B cell (primary cell): ENCODE results near the gene CFAP251. TPM values are rescaled to one million over a fixed set of nuclear protein-coding genes. Genes with fewer than 3 reads are reported as not detected.
A peak's percentile ranks its signal among the peaks of the same experiment; 100 is the strongest.
"Not testable (repeated sequence)": the region's sequence is repeated elsewhere in the genome, so short reads cannot be mapped to it uniquely, and the experiment has no call there.

ENCODE experiments used
- ATAC-seq: fragments of 200-7000 bp; cut with Tn5 transposase; one replicate; pipeline ENCODE4 v1.10.0; 2021; ENCODE audit warnings: low read depth, mild to moderate bottlenecking, moderate number of reproducible peaks, moderate library complexity
- CTCF ChIA-PET: fragments of 350-600 bp; sonication (Branson Sonifier 250); formaldehyde crosslinking; loops from one replicate; lab custom pipeline; 2021; ENCODE audit warnings: antibody characterized with exemption, inconsistent platforms; lab: Charles Lee
- POLR2A ChIA-PET: fragments of 350-600 bp; sonication (Branson Sonifier 250); formaldehyde crosslinking; loops from one replicate; lab custom pipeline; 2021; ENCODE audit warnings: antibody characterized with exemption; lab: Charles Lee
- DNase-seq: peaks from one replicate; pipeline ENCODE4 v3.0.0; 2013
- H2AFZ ChIP-seq: 2 replicates; pipeline ENCODE4 v1.6.1; 2012; ENCODE audit warnings: mild to moderate bottlenecking, low read depth, low read length; ENCODE audit not compliant: insufficient read depth, poor library complexity, severe bottlenecking
- H3K27ac ChIP-seq, 2 donors: 1 replicate in 1 of 2; 2 replicates in 1 of 2; pipeline ENCODE4 v1.5.1; 2012 to 2013; ENCODE audit warnings: low read length in 2 of 2, mild to moderate bottlenecking in 2 of 2, moderate library complexity in 1 of 2
- H3K27me3 ChIP-seq, 4 experiments: fragments of 200-600 bp in 1 of 4; sonication (generic) in 1 of 4; replicated peaks in 1 of 4; 1 replicate in 2 of 4; 2 replicates in 2 of 4; pipeline versions ENCODE4 v1.6.1 to v1.7.0; 2013 to 2016; ENCODE audit warnings: low read length in 3 of 4, mild to moderate bottlenecking in 2 of 4, mixed read lengths in 1 of 4, moderate library complexity in 1 of 4; ENCODE audit not compliant: insufficient read depth in 4 of 4, control insufficient read depth in 3 of 4; ENCODE audit errors: control extremely low read depth in 1 of 4
- H3K36me3 ChIP-seq, 2 experiments: replicated peaks in 1 of 2; 1 replicate in 1 of 2; 2 replicates in 1 of 2; pipeline versions ENCODE4 v1.6.1 to v1.7.1; 2013; ENCODE audit warnings: low read length in 1 of 2; ENCODE audit not compliant: insufficient read depth in 2 of 2, control insufficient read depth in 1 of 2; ENCODE audit errors: control extremely low read depth in 1 of 2, extremely low read depth in 1 of 2
- H3K4me1 ChIP-seq, 2 donors: fragments of 200-600 bp in 1 of 2; sonication (generic) in 1 of 2; 1 replicate in 1 of 2; 2 replicates in 1 of 2; pipeline versions ENCODE4 v1.5.1 to v1.6.1; 2013 to 2017; ENCODE audit warnings: low read length in 2 of 2; ENCODE audit not compliant: control insufficient read depth in 2 of 2, insufficient read depth in 2 of 2
- H3K4me2 ChIP-seq: replicated peaks from 2 replicates; pipeline ENCODE3; 2012; ENCODE audit warnings: mild to moderate bottlenecking, low read depth, low read length; ENCODE audit not compliant: poor library complexity, severe bottlenecking
- H3K4me3 ChIP-seq, 5 experiments: fragments of 200-600 bp in 1 of 5; sonication (generic) in 1 of 5; 1 replicate in 3 of 5; 2 replicates in 2 of 5; pipeline versions ENCODE4 v1.5.1 to v1.7.0; 2011 to 2016; ENCODE audit warnings: low read length in 4 of 5, mild to moderate bottlenecking in 4 of 5, low read depth in 2 of 5, control low read depth in 1 of 5, moderate library complexity in 1 of 5; ENCODE audit not compliant: insufficient read depth in 1 of 5; ENCODE audit errors: control extremely low read depth in 1 of 5, extremely low read depth in 1 of 5
- H3K79me2 ChIP-seq: fragments of 200-600 bp; sonication (generic); one replicate; pipeline ENCODE4 v1.6.0; 2016; ENCODE audit warnings: low read length; ENCODE audit not compliant: control insufficient read depth, insufficient read depth
- H3K9ac ChIP-seq: fragments of 200-600 bp; sonication (generic); 2 replicates; pipeline ENCODE4 v1.6.1; 2017; ENCODE audit warnings: mild to moderate bottlenecking, low read length, moderate library complexity
- H3K9me3 ChIP-seq, 3 donors: one replicate each; pipeline versions ENCODE4 v1.6.1 to v1.7.1; 2013; ENCODE audit warnings: low read length in 2 of 3; ENCODE audit not compliant: control insufficient read depth in 2 of 3, insufficient read depth in 1 of 3; ENCODE audit errors: control extremely low read depth in 1 of 3
- H4K20me1 ChIP-seq: 2 replicates; pipeline ENCODE4 v1.6.0; 2012; ENCODE audit warnings: mild to moderate bottlenecking, low read length; ENCODE audit not compliant: insufficient read depth, control insufficient read depth, poor library complexity, severe bottlenecking
- H3K27ac Mint-ChIP-seq: one replicate; pipeline ENCODE4 v1.8.0; 2021; ENCODE audit warnings: mixed read lengths
- H3K27me3 Mint-ChIP-seq: one replicate; pipeline ENCODE4 v1.8.0; 2021; ENCODE audit warnings: mixed read lengths
- H3K4me1 Mint-ChIP-seq: one replicate; pipeline ENCODE4 v1.8.0; 2021; ENCODE audit warnings: mixed read lengths
- H3K4me3 Mint-ChIP-seq: one replicate; pipeline ENCODE4 v1.8.0; 2021; ENCODE audit warnings: mixed read lengths
- H3K9me3 Mint-ChIP-seq: one replicate; pipeline ENCODE4 v1.8.0; 2022; ENCODE audit warnings: mixed read lengths; ENCODE audit not compliant: insufficient read depth
- EZH2 ChIP-seq: IDR thresholded peaks from 2 replicates; pipeline ENCODE4 v1.6.1; 2012; ENCODE audit warnings: borderline replicate concordance, low read depth, mild to moderate bottlenecking, moderate library complexity, low read length; ENCODE audit not compliant: insufficient read depth, poor library complexity, severe bottlenecking
- WGBS: methylation state at CpG from one replicate; pipeline ENCODE4 v1.1.5; 2013; ENCODE audit warnings: missing lambda C conversion rate; ENCODE audit not compliant: insufficient coverage; 5-methylcytosine and 5-hydroxymethylcytosine counted together
- intact Hi-C: fragments of 100-400 bp; cut with micrococcal nuclease; formaldehyde crosslinking; loops from one replicate; pipeline ENCODE4 v1.10.0; 2022
- polyA plus RNA-seq: library from polyadenylated mRNA; depleted of rRNA; stranded (reverse); fragments of >200 nt; gene quantifications from 2 replicates; pipeline ENCODE4 v1.2.3, GENCODE V29; 2012
- total RNA-seq, 2 donors: library from RNA; stranded (reverse); fragments of 120-200 nt in 1 of 2; gene quantifications; 1 replicate in 1 of 2; 2 replicates in 1 of 2; pipeline versions ENCODE4 v1.2.3 to v1.2.4, GENCODE V29; 2013 to 2022
- TF ChIP-seq, protein P1 (sequence below): fragments of 200-600 bp; IDR thresholded peaks from one replicate; pipeline ENCODE4 v1.8.0; 2022; ENCODE audit warnings: antibody characterized with exemption, mild to moderate bottlenecking

The CFAP251 gene
- total and polyA plus RNA-seq, 2 donors (not counting 1 experiment from before 2014, with no cell fraction given), result 0.22 to 1.6 TPM

DNA sequence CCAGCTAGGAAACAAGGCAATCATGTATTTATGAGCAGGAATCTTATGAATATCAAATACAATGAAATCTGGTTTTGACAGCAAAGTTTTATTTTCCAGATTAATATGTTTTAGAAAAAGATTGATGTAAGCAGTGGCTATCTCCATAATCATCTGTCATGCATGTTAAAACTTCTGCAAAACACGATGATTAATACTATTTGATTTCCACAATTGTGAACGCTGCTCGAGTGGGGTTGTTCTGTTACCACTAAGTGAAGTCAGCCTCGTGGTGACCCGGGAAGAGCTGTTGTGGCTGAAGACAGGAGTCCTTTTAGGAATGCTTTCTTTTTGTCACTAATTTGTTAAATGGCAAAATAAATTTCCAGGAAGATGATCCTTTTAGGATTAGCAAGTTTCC, 9.4 kb downstream of the CFAP251 start:
- DNase-seq, result no peak
- Histone ChIP-seq H4K20me1 (no peaks in the 10 kb centered on the region), H3K27me3 (no peaks in the 10 kb centered on the region), H3K79me2 (no peaks in the 10 kb centered on the region), H2AFZ (no peak overlapping the region), H3K27ac (no peak overlapping the region), H3K4me2 (peak overlapping the region; percentile 45), H3K36me3 (no peaks in the 10 kb centered on the region), H3K4me1 (peaks cover 28 to 33% of the 10 kb centered on the region in 2 donors), H3K4me3 (peak overlapping the region in 1 of 5 experiments; percentile 1), H3K9ac (no peak overlapping the region), H3K9me3 (no peaks in the 10 kb centered on the region)
- peak overlapping the region; percentile 78 for H3K27ac Mint-ChIP-seq
- intact Hi-C loops, result no loop called here
- POLR2A ChIA-PET, result no interaction called here
- no peak for ATAC-seq
- H3K27me3 Mint-ChIP-seq, result no peaks in the 10 kb centered on the region
- H3K4me3 Mint-ChIP-seq, result peak overlapping the region; percentile 57
- no peaks in the 10 kb centered on the region for H3K9me3 Mint-ChIP-seq
- WGBS, result no CpG with 5 or more reads among the region's 5 CpGs
- TF ChIP-seq EZH2, result no peak
- TF ChIP-seq, protein P1, sequence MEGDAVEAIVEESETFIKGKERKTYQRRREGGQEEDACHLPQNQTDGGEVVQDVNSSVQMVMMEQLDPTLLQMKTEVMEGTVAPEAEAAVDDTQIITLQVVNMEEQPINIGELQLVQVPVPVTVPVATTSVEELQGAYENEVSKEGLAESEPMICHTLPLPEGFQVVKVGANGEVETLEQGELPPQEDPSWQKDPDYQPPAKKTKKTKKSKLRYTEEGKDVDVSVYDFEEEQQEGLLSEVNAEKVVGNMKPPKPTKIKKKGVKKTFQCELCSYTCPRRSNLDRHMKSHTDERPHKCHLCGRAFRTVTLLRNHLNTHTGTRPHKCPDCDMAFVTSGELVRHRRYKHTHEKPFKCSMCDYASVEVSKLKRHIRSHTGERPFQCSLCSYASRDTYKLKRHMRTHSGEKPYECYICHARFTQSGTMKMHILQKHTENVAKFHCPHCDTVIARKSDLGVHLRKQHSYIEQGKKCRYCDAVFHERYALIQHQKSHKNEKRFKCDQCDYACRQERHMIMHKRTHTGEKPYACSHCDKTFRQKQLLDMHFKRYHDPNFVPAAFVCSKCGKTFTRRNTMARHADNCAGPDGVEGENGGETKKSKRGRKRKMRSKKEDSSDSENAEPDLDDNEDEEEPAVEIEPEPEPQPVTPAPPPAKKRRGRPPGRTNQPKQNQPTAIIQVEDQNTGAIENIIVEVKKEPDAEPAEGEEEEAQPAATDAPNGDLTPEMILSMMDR, result no peak
- CTCF ChIA-PET, result interaction anchor here (1.1 kb wide), 1 partner anchor 52 kb away, joined by 4 read pairs; no protein-coding TSS in a partner anchor
- H3K4me1 Mint-ChIP-seq, result peaks cover 36% of the 10 kb centered on the region

DNA sequence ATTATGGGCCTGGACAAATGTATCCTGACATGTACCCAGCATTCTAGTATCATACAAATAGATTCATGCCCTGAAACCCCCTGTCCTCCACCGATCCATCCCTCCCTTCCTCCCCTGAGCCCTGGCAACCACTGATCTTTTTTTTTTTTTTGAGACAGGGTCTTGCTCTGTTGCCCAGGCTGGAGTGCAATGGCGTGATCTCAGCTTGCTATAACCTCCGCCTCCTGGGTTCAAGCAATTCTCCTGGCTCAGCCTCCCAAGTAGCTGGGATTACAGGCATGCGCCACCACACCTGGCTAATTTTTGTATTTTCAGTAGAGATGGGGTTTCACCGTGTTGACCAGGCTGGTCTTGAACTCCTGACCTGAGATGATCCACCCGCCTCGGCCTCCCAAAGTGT, 11.2 kb downstream of the CFAP251 start:
- H3K27ac Mint-ChIP-seq, ATAC-seq, H3K27me3 ChIP-seq, H3K4me3 Mint-ChIP-seq, H4K20me1 ChIP-seq, intact Hi-C loops, H3K79me2 ChIP-seq, H3K27me3 Mint-ChIP-seq, H3K36me3 ChIP-seq, H2AFZ ChIP-seq, DNase-seq, H3K4me2 ChIP-seq, H3K9me3 ChIP-seq, H3K27ac ChIP-seq, H3K9ac ChIP-seq, H3K9me3 Mint-ChIP-seq, POLR2A ChIA-PET, H3K4me3 ChIP-seq: not testable (repeated sequence)
- CTCF ChIA-PET, result interaction anchor here (0.6 kb wide), 1 partner anchor 11 kb away, joined by 4 read pairs; the partner anchor contains the start of gene CFAP251
- peaks cover 28 to 33% of the 10 kb centered on the region in 2 donors for H3K4me1 ChIP-seq
- H3K4me1 Mint-ChIP-seq, result peaks cover 38% of the 10 kb centered on the region
- 97% methylated on average over 5 of the region's 7 CpGs for whole genome bisulfite sequencing
